Measurements from ENCODE around the gene SLC7A4.

SLC7A4 gene

GRCh38 chr22:20998411-20999336, 33.7 kb downstream of the SLC7A4 start:
- no peak for DNase-seq (ENCODE audit: low read depth in 2 of 2)

DNA sequence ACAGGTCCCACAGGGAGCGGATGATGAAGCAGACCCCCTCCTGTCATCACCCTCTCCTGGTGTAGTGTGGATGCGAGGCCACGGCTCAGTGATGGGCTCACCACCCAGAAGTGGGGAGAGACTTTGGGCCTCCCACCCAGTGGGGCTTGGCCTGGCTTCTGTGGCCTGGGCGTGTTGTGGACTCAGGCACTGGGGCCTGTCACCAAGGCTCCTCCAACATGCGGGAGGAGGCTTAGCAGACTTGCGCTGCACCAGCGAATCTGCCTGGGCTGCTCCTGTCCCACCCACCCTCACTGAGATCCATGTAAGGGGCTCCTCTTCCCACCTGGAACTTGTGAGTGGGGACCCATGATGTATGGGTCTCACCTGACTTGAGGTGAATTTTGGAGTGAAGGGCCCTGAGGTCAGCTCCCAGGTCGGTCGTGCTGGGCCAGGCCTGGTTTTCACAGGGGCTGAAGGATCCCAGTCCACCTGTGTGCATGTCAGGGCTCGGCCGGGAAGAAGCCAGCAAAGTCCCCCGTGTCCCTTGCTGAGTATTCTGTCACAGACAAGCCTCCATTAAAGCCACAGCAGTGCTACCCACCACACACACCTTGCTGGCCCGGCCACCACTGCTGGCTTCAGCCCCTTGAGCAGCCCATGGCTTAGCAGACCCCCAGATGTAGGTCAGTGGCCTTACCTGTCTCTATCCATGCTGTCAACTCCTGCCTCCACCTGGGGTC, 34.7 kb downstream of the SLC7A4 start:
- no peak for DNase-seq (ENCODE audit: low read depth in 2 of 2)

- DNase-seq (ENCODE audit: low read depth in 2 of 2): no peak
These were observed 35.5 kb downstream of the SLC7A4 start for GRCh38 chr22:20996598-20997535.

DNA sequence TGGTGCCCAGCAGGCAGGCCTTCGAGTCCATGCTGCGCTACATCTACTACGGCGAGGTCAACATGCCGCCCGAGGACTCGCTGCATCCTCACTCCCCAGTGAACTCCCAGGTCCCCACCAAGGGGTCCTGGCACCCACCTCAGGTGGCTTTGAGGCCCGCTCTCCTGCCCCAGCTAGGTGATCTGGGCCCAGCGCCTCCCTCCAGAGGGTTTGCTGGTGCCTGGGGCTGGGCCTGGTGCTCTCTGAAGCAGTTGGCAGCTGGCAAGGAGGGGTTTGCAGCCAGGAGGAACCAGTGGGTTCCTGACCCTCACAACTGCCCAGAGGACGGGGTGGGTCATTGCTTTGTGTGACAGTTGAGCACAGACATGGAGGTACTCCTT, 36.3 kb downstream of the SLC7A4 start:
- DNase-seq (ENCODE audit: low read depth in 2 of 2): no peak

DNA sequence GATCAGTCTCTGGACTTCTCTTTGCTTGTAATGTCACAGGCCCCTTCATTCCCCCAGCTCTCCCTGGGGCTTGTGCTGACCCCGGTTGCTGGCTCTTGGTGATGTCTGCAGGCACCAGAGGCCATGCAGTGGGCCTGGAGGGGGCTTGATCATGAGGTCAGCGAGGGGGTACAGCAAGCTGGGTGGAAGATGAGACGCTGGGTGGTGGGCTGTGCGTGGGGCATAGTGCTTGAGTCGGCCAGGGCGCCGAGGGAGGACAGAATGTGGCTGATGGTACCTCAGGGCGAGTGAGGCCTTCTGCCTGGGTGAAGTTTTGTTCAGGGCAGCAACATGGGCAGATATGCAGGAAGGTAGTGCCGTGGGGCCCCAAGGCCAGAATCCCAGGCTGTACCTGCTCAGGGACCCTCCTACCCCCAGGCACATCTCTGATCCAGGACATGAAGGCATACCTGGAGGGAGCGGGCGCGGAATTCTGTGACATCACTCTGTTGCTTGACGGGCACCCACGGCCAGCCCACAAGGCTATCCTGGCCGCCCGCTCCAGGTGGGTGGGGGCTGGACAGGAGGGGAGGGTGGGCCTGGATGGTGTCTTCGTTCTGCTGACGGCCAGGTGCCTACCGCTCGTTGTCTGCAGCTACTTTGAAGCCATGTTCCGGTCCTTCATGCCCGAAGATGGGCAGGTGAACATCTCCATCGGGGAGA, 36.9 kb downstream of the SLC7A4 start:
- no peak for DNase-seq (ENCODE audit: low read depth in 2 of 2)

GRCh38 chr22:20994902-20995241, 37.5 kb downstream of the SLC7A4 start:
- no peak for DNase-seq (ENCODE audit: low read depth in 2 of 2)

GRCh38 chr22:20994128-20994901, 38.0 kb downstream of the SLC7A4 start:
- no peak for DNase-seq (ENCODE audit: low read depth in 2 of 2)

DNA sequence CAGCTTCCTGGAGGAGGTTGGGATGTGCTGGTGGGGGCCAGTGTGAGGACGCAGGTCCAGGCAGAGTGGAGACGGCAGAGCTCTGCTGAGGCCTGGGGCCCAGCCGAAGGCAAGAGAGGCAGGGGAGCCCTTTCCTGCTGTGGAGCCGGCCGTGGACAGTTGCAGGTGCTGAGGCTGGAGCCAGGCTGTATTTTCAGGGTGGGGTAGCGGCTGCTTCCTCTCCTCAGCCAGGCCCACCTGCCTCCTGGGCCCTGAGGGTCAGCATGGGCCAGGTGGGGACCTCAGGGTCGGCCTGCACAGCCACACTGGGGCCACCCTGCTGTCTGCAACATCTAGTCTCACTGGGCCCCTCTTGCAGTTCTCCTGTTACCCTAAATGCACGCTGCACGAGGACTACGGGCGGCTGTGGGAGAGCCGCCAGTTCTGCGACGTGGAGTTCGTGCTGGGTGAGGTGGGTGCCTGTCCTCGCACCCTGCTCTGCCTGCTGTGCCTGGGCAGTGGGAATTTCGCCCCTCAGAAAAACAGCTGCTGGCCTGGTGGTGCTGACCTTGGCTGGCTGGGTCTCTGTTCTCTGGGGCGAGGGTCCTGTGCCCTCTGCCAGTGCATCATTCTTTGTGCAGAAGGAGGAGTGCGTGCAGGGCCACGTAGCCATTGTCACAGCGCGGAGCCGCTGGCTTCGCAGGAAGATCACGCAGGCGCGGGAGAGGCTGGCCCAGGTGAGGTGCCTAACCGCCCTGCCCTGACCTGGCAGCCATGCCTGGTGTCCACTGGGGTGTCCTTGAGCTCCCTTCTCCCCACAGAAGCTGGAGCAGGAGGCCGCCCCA, 38.8 kb downstream of the SLC7A4 start:
- DNase-seq (ENCODE audit: low read depth in 2 of 2): no peak

GRCh38 chr22:20992456-20993303, 39.7 kb downstream of the SLC7A4 start:
- no peak for DNase-seq (ENCODE audit: low read depth in 2 of 2)

DNA sequence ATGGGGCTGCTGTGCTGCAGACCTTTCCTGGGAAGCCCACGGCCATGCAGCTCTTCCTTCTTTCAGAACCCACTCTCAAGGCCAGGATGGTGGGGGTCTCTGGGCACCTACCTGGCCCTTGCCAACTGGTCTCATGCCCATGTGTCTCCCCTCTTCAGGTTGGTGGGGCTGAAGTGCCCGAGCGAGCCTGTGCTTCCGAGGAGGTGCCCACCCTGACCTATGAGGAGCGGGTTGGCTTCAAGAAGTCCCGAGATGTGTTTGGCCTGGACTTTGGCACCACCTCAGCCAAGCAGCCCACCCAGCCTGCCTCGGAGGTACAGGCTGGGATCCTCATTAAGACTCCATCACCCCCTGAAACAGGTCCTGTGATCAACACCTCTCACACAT, 40.3 kb downstream of the SLC7A4 start:
- DNase-seq (ENCODE audit: low read depth in 2 of 2): no peak

DNA sequence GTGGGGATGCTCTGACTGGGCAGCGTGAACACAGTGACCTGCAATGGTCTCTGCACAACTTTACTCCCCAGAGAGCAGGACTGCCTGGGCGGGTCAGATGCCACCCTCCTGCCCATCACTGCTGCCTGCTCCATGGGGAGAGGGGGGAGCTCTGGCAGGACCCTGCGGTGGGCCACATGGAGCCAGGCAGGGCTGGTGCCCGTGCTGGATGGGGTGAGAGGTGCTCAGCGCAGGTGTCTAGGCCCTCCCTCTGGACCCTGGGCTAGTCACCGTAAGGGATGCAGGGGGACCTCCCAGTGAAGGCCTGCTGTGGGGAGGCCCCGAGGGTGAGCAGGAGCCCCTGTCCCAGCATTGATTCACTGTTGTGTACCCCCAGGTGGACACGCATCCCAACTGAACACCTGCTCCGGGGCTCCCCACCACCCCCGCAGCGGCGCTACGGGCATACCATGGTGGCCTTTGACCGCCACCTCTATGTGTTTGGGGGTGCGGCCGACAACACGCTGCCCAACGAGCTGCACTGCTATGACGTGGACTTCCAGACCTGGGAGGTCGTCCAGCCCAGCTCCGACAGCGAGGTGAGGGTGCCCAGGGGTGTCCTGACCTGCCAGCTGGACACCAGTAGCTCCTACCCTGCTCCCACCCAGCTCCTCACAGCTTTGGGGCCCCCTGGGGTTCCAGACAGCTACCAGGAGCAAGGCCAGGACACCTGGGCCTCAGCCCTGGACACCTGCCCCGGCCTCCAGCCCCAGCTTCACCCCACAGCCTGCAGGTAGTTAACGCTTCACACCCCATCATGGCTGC, 40.9 kb downstream of the SLC7A4 start:
- no peak for DNase-seq (ENCODE audit: low read depth in 2 of 2)

DNA sequence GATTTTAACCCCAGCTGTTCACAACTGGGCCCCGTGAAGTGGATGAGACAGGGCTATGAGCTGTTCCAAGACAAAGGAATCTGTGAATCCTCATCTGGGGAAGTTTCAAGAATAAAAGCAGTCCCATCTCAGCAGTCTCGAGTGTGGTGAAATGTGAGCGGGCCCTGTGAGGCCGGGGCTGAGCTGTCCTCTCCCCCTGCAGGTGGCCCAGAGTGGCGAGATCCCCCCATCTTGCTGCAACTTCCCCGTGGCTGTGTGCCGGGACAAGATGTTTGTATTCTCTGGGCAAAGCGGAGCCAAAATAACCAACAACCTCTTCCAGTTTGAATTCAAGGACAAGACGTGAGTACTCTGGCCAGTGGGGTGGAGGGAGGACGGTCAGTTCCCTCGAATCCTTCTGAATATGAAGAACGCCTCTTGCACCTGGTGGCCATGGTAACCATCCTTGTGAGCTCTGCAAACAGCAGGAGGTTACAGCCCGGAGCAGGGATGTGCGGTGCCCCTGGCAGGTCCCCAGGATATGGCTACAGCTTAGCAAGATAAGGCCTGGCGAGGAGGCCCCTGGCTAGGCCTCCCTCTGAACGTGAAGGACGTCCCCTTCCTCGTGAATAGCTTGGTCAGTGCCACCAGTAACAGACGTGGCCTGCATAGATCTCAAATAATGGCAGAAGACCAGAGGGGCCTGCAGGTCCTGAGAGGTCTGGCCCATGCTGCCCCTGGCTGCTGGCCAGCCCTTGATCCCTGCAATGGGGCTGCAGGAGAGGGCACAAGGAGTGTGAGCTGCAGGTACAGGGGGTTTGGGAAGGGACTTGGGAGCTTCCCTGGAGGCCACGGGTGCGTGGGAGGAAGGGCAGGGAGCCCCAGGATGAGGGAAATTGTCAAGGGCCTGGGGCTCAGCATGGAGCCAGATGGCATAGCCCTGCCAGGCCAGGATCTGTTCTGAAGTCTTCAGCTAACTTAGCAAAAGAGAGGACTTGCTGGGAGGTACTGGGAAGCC, 41.9 kb downstream of the SLC7A4 start:
- DNase-seq (ENCODE audit: low read depth in 2 of 2): no peak

DNA sequence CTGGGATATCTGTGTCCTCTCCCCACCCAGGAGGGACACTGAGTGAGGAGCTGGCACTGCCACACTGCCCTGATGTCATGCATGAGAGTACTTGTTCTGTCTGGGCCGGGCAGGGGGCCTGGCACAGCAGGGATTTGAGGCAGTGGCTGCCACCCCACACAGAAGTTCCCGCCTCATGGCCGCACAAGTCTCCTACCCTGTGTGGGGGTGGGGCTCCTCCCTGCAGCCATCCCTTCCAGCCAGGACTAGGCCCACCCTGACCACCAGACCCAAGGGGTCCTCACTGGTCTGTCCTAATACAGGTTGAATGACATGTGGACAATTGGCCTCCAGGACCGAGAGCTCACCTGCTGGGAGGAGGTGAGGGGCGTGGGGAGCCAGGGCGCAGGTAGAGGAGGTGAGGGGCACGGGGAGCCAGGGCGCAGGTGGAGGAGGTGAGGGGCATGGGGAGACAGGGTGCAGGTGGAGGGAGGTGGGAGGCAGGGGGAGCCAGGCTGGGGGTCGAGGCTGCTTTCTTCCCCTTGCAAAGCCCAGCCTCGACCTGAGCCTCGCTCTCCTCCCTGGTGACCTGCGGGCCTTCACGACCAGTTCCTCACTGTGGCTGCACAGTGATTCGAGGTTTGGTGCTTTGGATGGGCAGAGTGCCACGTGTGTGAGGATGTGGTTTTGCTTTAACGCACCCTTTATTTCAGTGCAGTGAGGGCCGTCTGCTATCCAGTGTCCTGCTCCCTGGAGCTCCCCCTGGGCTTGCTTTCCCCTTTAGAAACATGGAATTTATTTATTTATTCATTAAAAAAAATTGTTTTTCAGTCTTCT, 42.8 kb downstream of the SLC7A4 start:
- DNase-seq (ENCODE audit: low read depth in 2 of 2): no peak

DNA sequence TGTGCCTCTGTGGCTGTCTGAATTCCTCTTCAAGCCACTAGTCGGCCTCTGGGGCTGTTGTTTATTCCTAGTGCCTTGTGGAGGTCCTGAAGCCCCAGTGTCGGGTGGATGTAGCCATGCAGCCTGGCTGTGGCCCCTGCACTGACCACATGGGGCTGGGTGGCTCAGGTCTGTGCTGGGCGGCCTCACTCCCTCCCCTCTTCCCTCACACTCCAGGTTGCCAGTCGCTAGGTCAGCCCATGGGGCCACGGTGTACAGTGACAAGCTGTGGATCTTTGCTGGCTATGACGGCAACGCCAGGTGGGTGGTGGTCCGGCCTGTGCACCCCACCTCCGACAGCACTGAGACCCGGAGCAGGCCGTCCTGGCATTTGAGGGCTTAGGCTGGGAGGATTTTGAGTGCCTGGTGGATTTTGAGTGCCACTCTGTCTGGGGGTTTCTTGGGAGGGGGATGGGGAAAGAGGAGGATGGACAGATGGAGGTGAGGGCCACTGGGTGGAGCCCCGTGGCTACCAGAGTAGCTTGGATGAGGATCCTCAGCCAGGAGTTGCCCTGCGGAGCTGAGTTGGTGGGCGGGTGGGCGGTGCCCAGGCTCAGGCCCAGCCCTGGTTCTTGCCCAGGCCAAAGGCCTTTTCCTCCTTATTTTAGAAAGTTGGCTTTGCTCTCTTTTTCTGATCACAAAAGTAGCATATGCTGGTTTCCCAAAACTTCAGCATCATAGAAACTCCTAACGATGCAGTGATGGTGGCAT, 43.6 kb downstream of the SLC7A4 start:
- DNase-seq (ENCODE audit: low read depth in 2 of 2): no peak

- no peak for DNase-seq (ENCODE audit: low read depth in 2 of 2)
These were observed 45.0 kb downstream of the SLC7A4 start for GRCh38 chr22:20987375-20987774.

All from fibroblast of skin of left biceps (primary cell).